Measurements from ENCODE around the gene ADAMTS18.
"Not testable (repeated sequence)": the region's sequence is repeated elsewhere in the genome, so short reads cannot be mapped to it uniquely, and the experiment has no call there.

ADAMTS18 gene

DNA sequence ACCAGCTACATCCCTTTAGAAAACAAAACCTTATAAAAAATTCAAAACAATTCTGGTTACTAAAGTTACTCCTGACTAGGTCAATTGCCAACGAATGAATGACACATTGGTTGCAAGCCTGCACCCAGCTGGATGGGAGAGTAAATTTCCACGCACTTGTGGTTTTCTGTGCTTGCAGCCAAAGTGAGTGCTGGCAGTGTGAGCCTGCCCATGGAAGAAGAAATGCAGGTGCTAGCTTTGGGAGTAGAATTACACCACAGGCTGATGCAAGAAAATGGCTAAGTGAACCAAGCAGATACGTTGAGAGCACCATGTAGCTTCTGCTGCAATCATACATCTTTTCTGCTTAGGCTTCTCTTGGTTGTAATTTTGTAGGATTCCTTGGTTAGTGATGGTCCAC, 161.0 kb downstream of the ADAMTS18 start:
- FAIRE-seq (no peak), DNase-seq (ENCODE audit: insufficient read length) (no peak)
- TF ChIP-seq POLR2AphosphoS5 (IDR thresholded peaks at IDR 0.05; ENCODE audit: low read depth, low read length) (no peak), POLR2A (IDR thresholded peaks at IDR 0.05; ENCODE audit: low read depth, low read length) (no peak), TAF1 (IDR thresholded peaks at IDR 0.05; ENCODE audit: borderline replicate concordance, low read depth, low read length) (no peak)

DNA sequence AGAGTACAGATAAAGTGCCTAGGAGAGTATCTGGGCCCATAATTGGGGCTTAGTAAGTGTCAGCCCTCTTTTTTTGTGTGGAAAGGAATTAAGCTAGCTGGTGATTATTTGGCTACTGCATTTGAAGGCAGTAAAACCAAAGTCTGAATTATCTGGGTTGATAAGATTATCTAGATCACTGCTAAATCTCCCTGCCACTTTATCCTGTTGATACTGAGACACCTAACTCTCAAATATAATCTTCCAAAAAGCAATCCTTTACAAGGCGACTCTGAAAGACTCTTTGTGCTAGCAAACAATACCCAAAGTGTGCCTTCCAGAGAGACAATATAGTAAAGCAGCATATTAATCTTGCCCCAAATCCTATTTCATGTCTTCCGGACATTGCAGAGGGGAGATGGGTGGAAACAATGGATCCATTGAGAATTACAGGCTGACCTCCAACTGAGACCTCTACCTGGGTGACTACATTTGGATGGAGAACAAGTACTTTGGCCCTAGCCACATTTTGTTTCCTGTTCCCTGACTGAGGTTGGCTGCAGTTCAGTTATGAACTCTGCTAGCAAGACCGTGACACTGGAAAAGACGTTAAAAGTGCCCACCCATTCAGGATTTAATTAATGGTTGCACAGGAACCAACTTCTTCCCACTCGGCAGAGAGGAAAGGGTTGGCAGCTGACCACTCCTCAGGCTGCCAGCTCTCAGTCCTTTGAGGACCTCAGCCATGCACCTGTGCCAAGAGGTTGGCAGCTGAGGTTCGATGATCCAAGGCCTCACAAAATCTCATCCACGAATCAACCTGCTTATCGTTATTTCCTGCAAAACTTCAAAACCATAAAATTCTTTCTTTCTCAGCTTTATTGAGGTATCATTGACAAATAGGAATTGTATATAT, 163.1 kb downstream of the ADAMTS18 start:
- TF ChIP-seq TAF1 (IDR thresholded peaks at IDR 0.05; ENCODE audit: borderline replicate concordance, low read depth, low read length) (no peak), POLR2A (IDR thresholded peaks at IDR 0.05; ENCODE audit: low read depth, low read length) (no peak), POLR2AphosphoS5 (IDR thresholded peaks at IDR 0.05; ENCODE audit: low read depth, low read length) (no peak)
- DNase-seq (ENCODE audit: insufficient read length) (no peak), FAIRE-seq (no peak)

DNA sequence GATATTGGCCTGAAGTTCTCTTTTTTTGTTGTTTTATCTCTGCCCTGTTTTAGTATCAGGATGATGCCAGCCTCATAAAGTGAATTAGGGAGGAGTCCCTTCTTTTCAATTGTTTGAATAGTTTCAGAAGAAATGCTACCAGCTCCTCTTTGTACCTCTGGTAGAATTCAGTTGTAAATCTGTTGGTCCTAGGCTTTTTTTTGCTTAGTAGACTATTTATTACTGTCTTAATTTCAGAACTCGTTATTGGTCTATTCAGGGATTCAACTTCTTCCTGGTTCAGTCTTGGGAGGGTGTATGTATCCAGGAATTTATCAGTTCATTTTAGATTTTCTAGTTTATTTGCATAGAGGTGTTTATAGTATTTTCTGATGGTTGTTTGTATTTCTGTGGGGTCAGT, 168.6 kb downstream of the ADAMTS18 start:
- FAIRE-seq; DNase-seq (ENCODE audit: insufficient read length): not testable (repeated sequence)

DNA sequence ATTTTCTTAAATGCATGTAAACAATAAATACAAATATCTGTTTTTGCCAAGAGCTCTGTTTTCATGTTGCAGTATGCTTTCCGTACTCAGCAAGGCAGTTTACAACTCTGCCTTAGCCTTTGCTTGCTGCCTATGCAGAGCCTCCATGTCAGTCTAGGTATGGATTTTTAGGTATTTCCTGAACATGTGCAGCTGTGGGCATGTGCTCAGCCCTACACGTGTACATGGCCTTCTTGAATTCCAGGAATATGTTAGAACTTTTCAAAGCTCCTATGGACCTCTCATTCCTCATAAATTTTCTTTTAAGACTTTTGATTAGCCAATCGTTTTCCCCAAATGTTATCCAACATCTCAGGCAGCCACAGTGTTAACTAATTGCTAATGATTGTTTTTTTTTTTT, 171.9 kb downstream of the ADAMTS18 start:
- TF ChIP-seq TAF1 (IDR thresholded peaks at IDR 0.05; ENCODE audit: borderline replicate concordance, low read depth, low read length) (no peak), POLR2A (IDR thresholded peaks at IDR 0.05; ENCODE audit: low read depth, low read length) (no peak), POLR2AphosphoS5 (IDR thresholded peaks at IDR 0.05; ENCODE audit: low read depth, low read length) (no peak)
- FAIRE-seq = no peak
- DNase-seq (ENCODE audit: insufficient read length) = no peak

DNA sequence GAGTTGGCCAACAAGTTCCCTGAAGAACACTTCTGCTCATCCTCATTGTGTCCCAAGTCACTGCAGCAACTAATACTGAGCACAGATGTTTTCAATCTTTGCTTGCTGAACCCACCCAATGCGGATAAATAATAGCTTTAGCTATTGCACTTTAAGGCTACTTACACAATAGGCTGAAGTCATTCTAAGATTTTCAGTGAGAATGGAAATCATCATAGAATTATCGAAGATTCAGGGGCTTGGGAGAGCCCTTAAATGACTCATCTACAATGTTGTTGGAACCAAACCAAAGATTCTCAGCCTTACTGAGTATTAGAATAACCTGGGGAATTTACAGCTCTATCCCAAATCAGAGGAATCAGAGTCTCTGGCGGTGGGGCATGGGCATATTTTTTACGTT, 184.4 kb downstream of the ADAMTS18 start:
- DNase-seq (ENCODE audit: insufficient read length) (no peak), FAIRE-seq (no peak)
- no peak for TF ChIP-seq POLR2A (IDR thresholded peaks at IDR 0.05; ENCODE audit: low read depth, low read length)
- no peak for TF ChIP-seq POLR2AphosphoS5 (IDR thresholded peaks at IDR 0.05; ENCODE audit: low read depth, low read length)
- TF ChIP-seq TAF1 (IDR thresholded peaks at IDR 0.05; ENCODE audit: borderline replicate concordance, low read depth, low read length) = no peak

DNA sequence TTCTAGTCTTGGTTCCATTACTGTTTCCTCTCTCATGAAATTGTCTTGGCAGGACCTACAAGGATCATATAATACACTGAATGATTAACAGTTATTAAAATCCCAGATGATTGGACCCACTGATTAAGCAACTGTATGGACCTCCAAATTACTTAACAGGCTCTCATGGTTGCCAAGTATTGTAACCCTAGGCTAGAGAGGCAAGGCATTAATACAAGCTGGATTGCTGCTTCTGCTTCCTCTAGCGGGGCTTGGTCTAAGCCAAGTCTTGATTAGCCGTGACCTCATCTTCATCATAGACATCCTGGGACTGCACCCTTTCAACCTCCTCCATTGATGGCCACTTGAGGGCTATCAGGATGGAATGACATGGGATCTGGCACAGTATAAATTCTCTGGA, 188.7 kb downstream of the ADAMTS18 start:
- DNase-seq (ENCODE audit: insufficient read length) (no peak), FAIRE-seq (no peak)
- no peak for TF ChIP-seq POLR2AphosphoS5 (IDR thresholded peaks at IDR 0.05; ENCODE audit: low read depth, low read length)
- TF ChIP-seq POLR2A (IDR thresholded peaks at IDR 0.05; ENCODE audit: low read depth, low read length) = no peak
- TF ChIP-seq TAF1 (IDR thresholded peaks at IDR 0.05; ENCODE audit: borderline replicate concordance, low read depth, low read length) = no peak

DNA sequence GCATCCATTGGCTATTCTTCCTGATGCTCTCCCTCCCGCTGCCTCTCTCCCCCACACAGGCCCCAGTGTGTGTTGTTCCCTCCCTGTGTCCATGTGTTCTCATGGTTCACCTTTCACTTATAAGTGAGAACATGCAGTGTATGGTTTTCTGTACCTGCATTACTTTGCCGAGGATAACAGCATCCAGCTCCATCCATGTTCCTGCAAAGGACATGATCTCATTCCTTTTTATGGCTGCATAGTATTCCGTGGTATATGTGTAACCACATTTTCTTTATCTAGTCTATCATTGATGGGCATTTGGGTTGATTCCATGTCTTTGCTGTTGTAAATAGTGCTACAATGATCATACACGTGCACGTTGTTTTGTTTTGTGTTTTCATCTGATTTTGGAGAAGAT, 192.4 kb downstream of the ADAMTS18 start:
- not testable (repeated sequence) for DNase-seq (ENCODE audit: insufficient read length); FAIRE-seq

DNA sequence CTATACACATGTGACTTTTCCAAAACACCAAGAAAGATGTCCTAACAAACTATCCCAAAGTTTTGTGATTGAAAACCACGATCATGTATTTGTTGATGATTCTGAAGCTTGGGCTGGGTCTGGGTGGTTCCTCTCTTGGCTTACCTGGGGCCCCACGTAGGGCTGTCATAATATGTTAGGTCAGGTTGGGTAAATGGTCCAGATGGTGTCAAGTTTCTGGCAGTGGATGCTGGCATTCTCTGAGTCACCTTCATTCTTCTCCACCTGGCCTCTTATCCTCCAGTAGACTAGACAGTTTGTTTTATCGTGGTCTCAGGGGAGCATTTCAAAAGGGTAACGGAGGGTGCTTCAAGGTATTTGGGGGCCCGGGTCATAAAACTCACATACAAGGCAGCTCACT, 196.2 kb downstream of the ADAMTS18 start:
- DNase-seq (ENCODE audit: insufficient read length) = no peak
- TF ChIP-seq TAF1 (IDR thresholded peaks at IDR 0.05; ENCODE audit: borderline replicate concordance, low read depth, low read length) (no peak), POLR2A (IDR thresholded peaks at IDR 0.05; ENCODE audit: low read depth, low read length) (no peak), POLR2AphosphoS5 (IDR thresholded peaks at IDR 0.05; ENCODE audit: low read depth, low read length) (no peak)
- no peak for FAIRE-seq

DNA sequence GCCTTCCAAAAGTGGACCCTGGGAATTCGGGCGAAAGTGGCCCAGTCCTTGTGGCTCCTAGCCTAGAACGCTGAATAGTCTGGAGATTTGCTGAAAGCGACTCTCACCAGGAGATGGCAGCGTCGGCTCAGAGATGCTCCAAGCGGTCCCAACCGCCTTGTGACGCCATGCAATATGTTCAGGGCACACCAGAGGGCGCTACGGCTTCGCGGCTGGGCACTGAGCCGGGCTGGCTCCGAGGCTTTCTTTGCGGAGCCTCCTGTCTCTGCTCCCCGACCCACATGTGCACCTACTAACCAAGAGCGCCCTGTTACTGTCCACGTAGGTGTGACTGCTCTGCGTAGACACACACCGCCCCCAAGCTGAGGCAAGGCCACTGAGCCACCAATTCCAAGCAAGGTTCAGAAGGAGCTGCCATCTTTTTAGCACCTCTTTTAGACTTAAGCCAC, 198.7 kb downstream of the ADAMTS18 start:
- DNase-seq (ENCODE audit: insufficient read length) = peak; percentile 65
- FAIRE-seq = peak; percentile 89
- TF ChIP-seq TAF1 (IDR thresholded peaks at IDR 0.05; ENCODE audit: borderline replicate concordance, low read depth, low read length) (no peak), POLR2AphosphoS5 (IDR thresholded peaks at IDR 0.05; ENCODE audit: low read depth, low read length) (no peak), POLR2A (IDR thresholded peaks at IDR 0.05; ENCODE audit: low read depth, low read length) (no peak)

DNA sequence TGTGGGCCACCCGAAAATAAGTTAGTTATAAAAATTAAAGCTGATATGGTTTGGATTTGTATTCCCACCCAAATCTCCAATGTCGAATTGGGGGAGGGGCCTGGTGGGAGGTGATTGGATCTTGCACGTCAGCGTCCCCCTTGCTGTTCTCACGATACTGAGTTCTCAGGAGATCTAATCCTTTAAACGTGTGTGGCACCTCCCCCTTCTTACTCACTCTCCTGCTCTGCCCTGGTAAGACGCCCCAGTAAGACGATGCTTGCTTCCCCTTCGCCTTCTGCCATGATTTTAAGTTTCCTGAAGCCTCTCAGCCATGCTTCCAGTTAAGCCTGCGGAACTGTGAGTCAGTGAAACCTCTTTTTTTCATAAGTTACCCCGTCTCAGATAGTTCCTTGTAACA, 200.2 kb downstream of the ADAMTS18 start:
- TF ChIP-seq TAF1 (IDR thresholded peaks at IDR 0.05; ENCODE audit: borderline replicate concordance, low read depth, low read length) (no peak), POLR2AphosphoS5 (IDR thresholded peaks at IDR 0.05; ENCODE audit: low read depth, low read length) (no peak), POLR2A (IDR thresholded peaks at IDR 0.05; ENCODE audit: low read depth, low read length) (no peak)
- DNase-seq (ENCODE audit: insufficient read length) (no peak), FAIRE-seq (no peak)

DNA sequence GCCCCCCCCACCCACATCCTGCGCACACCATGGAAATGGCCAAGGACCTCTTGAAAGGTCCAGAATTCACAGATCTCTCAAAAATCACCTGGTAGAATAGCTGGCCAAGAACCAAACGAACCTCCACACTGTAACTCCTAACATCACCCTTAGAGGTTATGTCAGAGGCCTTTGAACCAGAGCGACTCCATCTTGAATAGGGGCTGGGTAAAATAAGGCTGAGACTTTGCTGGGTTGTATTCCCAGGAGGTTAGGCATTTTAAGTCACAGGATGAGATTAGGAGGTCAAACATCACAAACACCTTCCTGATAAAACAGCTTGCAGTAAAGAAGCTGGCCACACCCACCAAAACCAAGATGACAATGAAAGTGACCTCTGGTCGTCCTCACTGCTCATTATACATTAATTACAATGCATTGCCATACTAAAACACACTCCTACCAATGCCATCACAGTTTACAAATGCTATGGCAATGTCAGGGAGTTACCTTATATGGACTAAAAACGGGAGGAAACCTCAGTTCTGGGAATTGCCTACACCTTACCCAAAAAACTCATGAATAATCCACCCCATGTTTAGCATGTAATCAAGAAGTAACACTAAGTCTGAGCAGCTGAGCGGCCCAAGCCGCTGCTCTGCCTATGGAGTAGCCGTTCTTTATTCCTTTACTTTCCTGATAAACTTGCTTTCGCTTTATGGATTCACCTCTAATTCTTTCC, 200.9 kb downstream of the ADAMTS18 start:
- FAIRE-seq = no peak
- TF ChIP-seq TAF1 (IDR thresholded peaks at IDR 0.05; ENCODE audit: borderline replicate concordance, low read depth, low read length) (no peak), POLR2AphosphoS5 (IDR thresholded peaks at IDR 0.05; ENCODE audit: low read depth, low read length) (no peak), POLR2A (IDR thresholded peaks at IDR 0.05; ENCODE audit: low read depth, low read length) (no peak)

More for the DNA sequence above, 200.9 kb downstream of the ADAMTS18 start:
- no peak for DNase-seq (ENCODE audit: insufficient read length)
